Adrenal gland (tissue), 5 donors: ENCODE data around the gene CCDC138.

ENCODE experiments used
- CTCF ChIP-seq, 6 experiments: fragments of 450-650 bp in 4 of 6; fragments of 200-600 bp in 2 of 6; sonication (generic) in 1 of 6; IDR thresholded peaks; 1 replicate in 5 of 6; 2 replicates in 1 of 6; pipeline versions ENCODE4 v1.5.1 to v1.8.0; 2016 to 2021; ENCODE audit warnings: antibody characterized with exemption in 6 of 6, mild to moderate bottlenecking in 2 of 6, moderate library complexity in 1 of 6
- POLR2A ChIP-seq, 2 donors: fragments of 450-650 bp; IDR thresholded peaks; one replicate each; pipeline ENCODE4 v1.6.1; 2017; ENCODE audit warnings: antibody characterized with exemption in 2 of 2, mild to moderate bottlenecking in 2 of 2, moderate library complexity in 1 of 2
- donor health status: DM: no; HTN: no; CAD: no.

GRCh38 chr2:108805032-108805431 is 18.5 kb downstream of the CCDC138 start:
- TF ChIP-seq CTCF (IDR thresholded peaks at IDR 0.05) = no peak
- TF ChIP-seq POLR2A (IDR thresholded peaks at IDR 0.05) = no peak
